ENCODE results near the gene STAB1.

GRCh38 chr3:52502808-52503350 lies 7.7 kb downstream of the STAB1 start:
- TF ChIP-seq POLR2A (IDR thresholded peaks at IDR 0.05) (no peak), CTCF (IDR thresholded peaks at IDR 0.05) (no peak)
